ENCODE data around the gene PGGHG. TPM values are rescaled to one million over a fixed set of nuclear protein-coding genes. Genes with fewer than 3 reads are reported as not detected.

The PGGHG gene
- total RNA-seq, 1 donor from 2014 or later, result 32.5 TPM

- H3K27ac Mint-ChIP-seq, result no peak within 1 kb of the TSS
- H3K27me3 Mint-ChIP-seq, result peaks cover 17% of the 10 kb centered on the region
- no peaks in the 10 kb centered on the region for H3K9me3 Mint-ChIP-seq
- no peaks in the 10 kb centered on the region for H3K36me3 Mint-ChIP-seq
- no peak for TF ChIP-seq CTCF (conservative IDR thresholded peaks at IDR 0.05)
- H3K4me3 Mint-ChIP-seq, result no peak within 1 kb of the TSS
- H3K4me1 Mint-ChIP-seq (ENCODE audit: unreplicated experiment), result peaks cover 6% of the 10 kb centered on the region
- DNase-seq (ENCODE audit: extremely low spot score, unreplicated experiment), result no peak
Observed at GRCh38 chr11:278001-278951, 10.7 kb upstream of the PGGHG start, which contains the start of gene NLRP6. Gene NLRP6 (plus strand): TSS chr11:278407. CDS start chr11:278570, 163 bp downstream.

GRCh38 chr11:279040-279965, 9.6 kb upstream of the PGGHG start:
- TF ChIP-seq CTCF (conservative IDR thresholded peaks at IDR 0.05), result no peak
- Mint-ChIP-seq H3K4me1 (ENCODE audit: unreplicated experiment) (peaks cover 6% of the 10 kb centered on the region), H3K36me3 (no peaks in the 10 kb centered on the region), H3K27me3 (peaks cover 18% of the 10 kb centered on the region), H3K9me3 (no peaks in the 10 kb centered on the region), H3K27ac (no peak overlapping the region), H3K4me3 (no peak overlapping the region)
- DNase-seq (ENCODE audit: extremely low spot score, unreplicated experiment), result no peak

GRCh38 chr11:279966-280705, 8.8 kb upstream of the PGGHG start:
- Mint-ChIP-seq H3K27ac (no peak overlapping the region), H3K36me3 (no peaks in the 10 kb centered on the region), H3K4me1 (ENCODE audit: unreplicated experiment) (peaks cover 6% of the 10 kb centered on the region), H3K4me3 (no peak overlapping the region), H3K9me3 (no peaks in the 10 kb centered on the region), H3K27me3 (peaks cover 18% of the 10 kb centered on the region)
- TF ChIP-seq CTCF (conservative IDR thresholded peaks at IDR 0.05), result no peak
- DNase-seq (ENCODE audit: extremely low spot score, unreplicated experiment), result peak; percentile 65

GRCh38 chr11:280706-281485, 8.0 kb upstream of the PGGHG start:
- no peak for DNase-seq (ENCODE audit: extremely low spot score, unreplicated experiment)
- TF ChIP-seq CTCF (conservative IDR thresholded peaks at IDR 0.05), result no peak
- Mint-ChIP-seq H3K4me3 (no peak overlapping the region), H3K27me3 (peaks cover 18% of the 10 kb centered on the region), H3K4me1 (ENCODE audit: unreplicated experiment) (peaks cover 6% of the 10 kb centered on the region), H3K36me3 (no peaks in the 10 kb centered on the region), H3K9me3 (no peaks in the 10 kb centered on the region), H3K27ac (no peak overlapping the region)

Measured in type B pancreatic cell (in vitro differentiated cells).